Adrenal gland (tissue), 5 donors: Measurements from ENCODE around the gene B4GALT7.
"Not testable (repeated sequence)": the region's sequence is repeated elsewhere in the genome, so short reads cannot be mapped to it uniquely, and the experiment has no call there.

Experiments used
- POLR2A ChIP-seq, 2 donors: fragments of 450-650 bp; IDR thresholded peaks; one replicate each; pipeline ENCODE4 v1.6.1; 2017; ENCODE audit warnings: antibody characterized with exemption in 2 of 2, mild to moderate bottlenecking in 2 of 2, moderate library complexity in 1 of 2
- TF ChIP-seq, protein P1 (sequence below), 6 experiments: fragments of 450-650 bp in 4 of 6; fragments of 200-600 bp in 2 of 6; sonication (generic) in 1 of 6; IDR thresholded peaks; 1 replicate in 5 of 6; 2 replicates in 1 of 6; pipeline versions ENCODE4 v1.5.1 to v1.8.0; 2016 to 2021; ENCODE audit warnings: antibody characterized with exemption in 6 of 6, mild to moderate bottlenecking in 2 of 6, moderate library complexity in 1 of 6
- donor health status: DM: no; HTN: no; CAD: no.

DNA sequence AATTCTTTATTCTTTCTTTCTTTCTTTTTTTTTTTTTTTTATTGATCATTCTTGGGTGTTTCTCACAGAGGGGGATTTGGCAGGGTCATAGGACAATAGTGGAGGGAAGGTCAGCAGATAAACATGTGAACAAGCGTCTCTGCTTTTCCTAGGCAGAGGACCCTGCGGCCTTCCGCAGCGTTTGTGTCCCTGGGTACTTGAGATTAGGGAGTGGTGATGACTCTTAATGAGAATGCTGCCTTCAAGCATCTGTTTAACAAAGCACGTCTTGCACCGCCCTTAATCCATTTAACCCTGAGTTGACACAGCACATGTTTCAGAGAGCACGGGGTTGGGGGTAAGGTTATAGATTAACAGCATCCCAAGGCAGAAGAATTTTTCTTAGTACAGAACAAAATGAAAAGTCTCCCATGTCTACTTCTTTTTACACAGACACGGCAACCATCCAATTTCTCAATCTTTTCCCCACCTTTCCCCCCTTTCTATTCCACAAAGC lies 40.4 kb upstream of the B4GALT7 start:
- TF ChIP-seq, protein P1, sequence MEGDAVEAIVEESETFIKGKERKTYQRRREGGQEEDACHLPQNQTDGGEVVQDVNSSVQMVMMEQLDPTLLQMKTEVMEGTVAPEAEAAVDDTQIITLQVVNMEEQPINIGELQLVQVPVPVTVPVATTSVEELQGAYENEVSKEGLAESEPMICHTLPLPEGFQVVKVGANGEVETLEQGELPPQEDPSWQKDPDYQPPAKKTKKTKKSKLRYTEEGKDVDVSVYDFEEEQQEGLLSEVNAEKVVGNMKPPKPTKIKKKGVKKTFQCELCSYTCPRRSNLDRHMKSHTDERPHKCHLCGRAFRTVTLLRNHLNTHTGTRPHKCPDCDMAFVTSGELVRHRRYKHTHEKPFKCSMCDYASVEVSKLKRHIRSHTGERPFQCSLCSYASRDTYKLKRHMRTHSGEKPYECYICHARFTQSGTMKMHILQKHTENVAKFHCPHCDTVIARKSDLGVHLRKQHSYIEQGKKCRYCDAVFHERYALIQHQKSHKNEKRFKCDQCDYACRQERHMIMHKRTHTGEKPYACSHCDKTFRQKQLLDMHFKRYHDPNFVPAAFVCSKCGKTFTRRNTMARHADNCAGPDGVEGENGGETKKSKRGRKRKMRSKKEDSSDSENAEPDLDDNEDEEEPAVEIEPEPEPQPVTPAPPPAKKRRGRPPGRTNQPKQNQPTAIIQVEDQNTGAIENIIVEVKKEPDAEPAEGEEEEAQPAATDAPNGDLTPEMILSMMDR (IDR thresholded peaks at IDR 0.05): not testable (repeated sequence)
- TF ChIP-seq POLR2A (IDR thresholded peaks at IDR 0.05): not testable (repeated sequence)
